Activated CD4-positive, alpha-beta memory T cell treated with anti-CD3 and anti-CD28 coated beads, Interleukin-2, amount 10 ng/mL, durations not matched to agents 7 days and 5 days (primary cell): ENCODE data around the gene CNTNAP4. TPM values are rescaled to one million over a fixed set of nuclear protein-coding genes. Genes with fewer than 3 reads are reported as not detected.

Source experiments
- CTCF ChIA-PET: fragments of 350-600 bp; sonication (Branson Sonifier 250); formaldehyde crosslinking; loops from one replicate; lab custom pipeline; 2021; ENCODE audit warnings: antibody characterized with exemption, inconsistent platforms; lab: Charles Lee
- POLR2A ChIA-PET: fragments of 350-600 bp; sonication (Branson Sonifier 250); formaldehyde crosslinking; loops from one replicate; lab custom pipeline; 2021; ENCODE audit warnings: antibody characterized with exemption; lab: Charles Lee
- DNase-seq: peaks from one replicate; pipeline ENCODE4 v3.0.0-alpha.2; 2020
- H3K27ac Mint-ChIP-seq: one replicate; pipeline ENCODE4 v1.8.0; 2021; ENCODE audit warnings: mild to moderate bottlenecking, mixed read lengths
- H3K27me3 Mint-ChIP-seq: one replicate; pipeline ENCODE4 v1.8.0; 2021; ENCODE audit warnings: mixed read lengths
- H3K36me3 Mint-ChIP-seq: one replicate; pipeline ENCODE4 v1.8.0; 2021; ENCODE audit warnings: low read depth, mixed read lengths
- H3K4me1 Mint-ChIP-seq: one replicate; pipeline ENCODE4 v1.8.0; 2021; ENCODE audit warnings: mixed read lengths
- H3K4me3 Mint-ChIP-seq: one replicate; pipeline ENCODE4 v1.8.0; 2021; ENCODE audit warnings: mild to moderate bottlenecking, mixed read lengths
- H3K9me3 Mint-ChIP-seq: one replicate; pipeline ENCODE4 v1.8.0; 2021; ENCODE audit warnings: mixed read lengths
- total RNA-seq, 2 experiments: library from RNA; stranded (reverse); gene quantifications; one replicate each; pipeline ENCODE4 v1.2.3, GENCODE V29; 2021

Gene CNTNAP4
- total RNA-seq, 2 experiments from 2014 or later = not detected

DNA sequence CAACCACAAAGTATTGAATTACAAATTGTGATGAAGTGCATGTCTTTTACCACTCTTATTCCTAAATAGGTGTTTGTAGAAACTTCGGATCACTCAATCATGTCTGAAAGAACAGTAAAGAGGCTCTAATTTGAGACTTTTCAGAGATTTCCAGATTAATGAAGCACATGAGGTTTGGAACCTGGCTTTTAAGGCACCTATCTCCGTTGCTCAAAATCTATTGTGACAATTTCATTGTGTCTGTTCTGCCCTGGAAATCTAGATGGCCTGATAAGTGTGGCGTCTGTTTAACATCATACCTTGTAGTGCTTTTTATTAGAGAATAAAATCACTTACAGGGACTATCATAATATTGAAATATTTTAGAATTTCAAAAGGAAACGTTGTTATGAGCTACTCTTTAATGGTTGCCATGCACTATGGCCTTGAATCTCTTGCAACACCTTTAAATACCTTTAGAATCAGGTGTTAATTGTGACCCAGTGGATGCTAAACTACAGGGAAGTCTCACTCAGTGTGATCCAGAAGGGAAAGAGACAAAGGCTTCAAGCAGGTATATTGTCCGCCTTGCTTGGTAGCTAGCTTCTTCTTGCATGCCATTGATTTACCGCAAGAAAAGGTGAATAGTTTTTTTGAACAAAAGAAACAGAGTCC is 210.3 kb downstream of the CNTNAP4 start:
- CTCF ChIA-PET = no interaction called here
- Mint-ChIP-seq H3K27ac (no peak overlapping the region), H3K4me1 (no peaks in the 10 kb centered on the region), H3K27me3 (no peaks in the 10 kb centered on the region), H3K9me3 (peaks cover 6% of the 10 kb centered on the region), H3K4me3 (no peak overlapping the region), H3K36me3 (no peaks in the 10 kb centered on the region)
- no peak for DNase-seq
- POLR2A ChIA-PET = no interaction called here

GRCh38 chr16:76488065-76488417 is 210.8 kb downstream of the CNTNAP4 start:
- peaks cover 6% of the 10 kb centered on the region for H3K9me3 Mint-ChIP-seq
- ChIA-PET CTCF (no interaction called here), POLR2A (no interaction called here)
- H3K4me3 Mint-ChIP-seq = no peak overlapping the region
- no peak overlapping the region for H3K27ac Mint-ChIP-seq
- H3K36me3 Mint-ChIP-seq = no peaks in the 10 kb centered on the region
- H3K4me1 Mint-ChIP-seq = no peaks in the 10 kb centered on the region
- no peak for DNase-seq
- no peaks in the 10 kb centered on the region for H3K27me3 Mint-ChIP-seq

- DNase-seq = no peak
- H3K27me3 Mint-ChIP-seq = no peaks in the 10 kb centered on the region
- no peaks in the 10 kb centered on the region for H3K36me3 Mint-ChIP-seq
- POLR2A ChIA-PET = no interaction called here
- peaks cover 4% of the 10 kb centered on the region for H3K9me3 Mint-ChIP-seq
- no peak overlapping the region for H3K4me3 Mint-ChIP-seq
- no peaks in the 10 kb centered on the region for H3K4me1 Mint-ChIP-seq
- H3K27ac Mint-ChIP-seq = no peak overlapping the region
- CTCF ChIA-PET = no interaction called here
Measured at GRCh38 chr16:76490036-76490639, 212.9 kb downstream of the CNTNAP4 start.

DNA sequence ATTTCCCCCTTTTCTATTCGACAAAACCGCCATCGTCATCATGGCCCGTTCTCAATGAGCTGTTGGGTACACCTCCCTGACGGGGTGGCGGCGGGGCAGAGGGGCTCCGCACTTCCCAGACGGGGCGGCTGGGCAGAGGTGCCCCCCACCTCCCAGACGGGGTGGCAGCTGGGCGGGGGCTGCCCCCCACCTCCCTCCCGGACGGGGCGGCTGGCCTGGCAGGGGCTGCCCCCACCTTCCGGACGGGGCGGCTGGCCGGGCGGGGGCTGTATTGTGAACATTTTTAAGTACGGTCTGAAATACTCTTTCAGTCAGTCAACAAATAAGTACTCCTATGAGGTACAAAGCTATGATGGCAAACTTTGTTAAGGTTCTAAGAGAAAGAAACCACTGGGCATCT is 222.8 kb downstream of the CNTNAP4 start:
- ChIA-PET CTCF (no interaction called here), POLR2A (no interaction called here)
- no peaks in the 10 kb centered on the region for H3K4me1 Mint-ChIP-seq
- H3K36me3 Mint-ChIP-seq = no peaks in the 10 kb centered on the region
- H3K27ac Mint-ChIP-seq = no peak overlapping the region
- peaks cover 7% of the 10 kb centered on the region for H3K9me3 Mint-ChIP-seq
- H3K27me3 Mint-ChIP-seq = no peaks in the 10 kb centered on the region
- H3K4me3 Mint-ChIP-seq = no peak overlapping the region
- no peak for DNase-seq

DNA sequence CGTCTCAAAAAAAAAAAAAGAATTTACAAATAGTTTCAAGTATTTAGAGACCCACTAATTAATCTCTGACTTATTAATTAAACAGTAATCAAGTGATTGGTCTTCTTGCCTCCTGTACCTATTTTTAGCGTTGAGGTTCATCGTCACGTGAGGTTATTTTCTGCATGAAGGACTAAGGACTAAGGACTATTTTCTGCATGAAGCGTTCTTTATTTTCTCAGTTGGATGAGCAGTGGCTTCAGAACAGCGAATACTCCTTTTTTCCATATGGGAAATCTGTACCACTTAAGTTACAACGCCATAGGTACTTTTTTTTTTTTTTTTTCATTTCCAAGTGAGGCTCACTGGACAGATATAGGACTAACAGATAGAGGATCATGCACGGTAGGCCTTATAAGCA is 224.9 kb downstream of the CNTNAP4 start:
- Mint-ChIP-seq H3K27me3 (no peaks in the 10 kb centered on the region), H3K9me3 (peaks cover 7% of the 10 kb centered on the region), H3K27ac (no peak overlapping the region), H3K4me3 (no peak overlapping the region), H3K4me1 (no peaks in the 10 kb centered on the region), H3K36me3 (no peaks in the 10 kb centered on the region)
- DNase-seq = no peak
- ChIA-PET CTCF (no interaction called here), POLR2A (no interaction called here)

GRCh38 chr16:76502555-76502954 is 225.4 kb downstream of the CNTNAP4 start:
- POLR2A ChIA-PET = no interaction called here

DNA sequence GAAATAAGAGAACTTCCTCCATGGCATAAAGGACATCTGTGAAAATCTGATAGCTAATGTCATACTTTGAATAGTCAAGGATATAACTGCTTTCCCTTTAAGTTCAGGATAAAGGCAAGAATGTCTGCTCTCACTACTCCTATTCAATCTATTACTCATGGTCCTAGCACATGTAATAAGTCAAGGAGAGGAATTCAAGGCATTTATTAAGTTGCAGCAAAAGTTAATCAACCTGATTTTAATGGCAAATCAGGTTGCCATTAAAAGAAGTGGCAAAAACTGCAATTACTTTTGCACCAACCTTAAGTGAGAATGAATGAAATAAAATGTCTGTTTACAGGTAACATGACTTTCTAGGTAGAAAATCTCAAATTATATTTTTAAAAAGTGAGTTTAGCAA is 225.9 kb downstream of the CNTNAP4 start:
- POLR2A ChIA-PET = no interaction called here
- CTCF ChIA-PET = no interaction called here
- Mint-ChIP-seq H3K27me3 (no peaks in the 10 kb centered on the region), H3K4me1 (no peaks in the 10 kb centered on the region), H3K27ac (no peak overlapping the region), H3K9me3 (peaks cover 7% of the 10 kb centered on the region), H3K36me3 (no peaks in the 10 kb centered on the region), H3K4me3 (no peak overlapping the region)
- DNase-seq = no peak

More at GRCh38 chr16:76502555-76502954, 225.4 kb downstream of the CNTNAP4 start:
- H3K4me1 Mint-ChIP-seq = no peaks in the 10 kb centered on the region
- no peaks in the 10 kb centered on the region for H3K27me3 Mint-ChIP-seq
- H3K4me3 Mint-ChIP-seq = no peak overlapping the region
- DNase-seq = no peak
- CTCF ChIA-PET = no interaction called here
- peaks cover 7% of the 10 kb centered on the region for H3K9me3 Mint-ChIP-seq
- no peak overlapping the region for H3K27ac Mint-ChIP-seq
- H3K36me3 Mint-ChIP-seq = no peaks in the 10 kb centered on the region

GRCh38 chr16:76511203-76511602 is 234.0 kb downstream of the CNTNAP4 start:
- Mint-ChIP-seq H3K4me1 (no peaks in the 10 kb centered on the region), H3K9me3 (peaks cover 2% of the 10 kb centered on the region)

GRCh38 chr16:76518781-76519180 is 241.6 kb downstream of the CNTNAP4 start:
- no peak for DNase-seq
- ChIA-PET CTCF (no interaction called here), POLR2A (no interaction called here)
- H3K36me3 Mint-ChIP-seq = no peaks in the 10 kb centered on the region
- H3K9me3 Mint-ChIP-seq = peaks cover 5% of the 10 kb centered on the region
- H3K27ac Mint-ChIP-seq = no peak overlapping the region
- H3K4me1 Mint-ChIP-seq = no peaks in the 10 kb centered on the region
- H3K27me3 Mint-ChIP-seq = no peaks in the 10 kb centered on the region
- no peak overlapping the region for H3K4me3 Mint-ChIP-seq

More at GRCh38 chr16:76511203-76511602, 234.0 kb downstream of the CNTNAP4 start:
- DNase-seq = no peak
- H3K27me3 Mint-ChIP-seq = no peaks in the 10 kb centered on the region
- POLR2A ChIA-PET = no interaction called here
- CTCF ChIA-PET = no interaction called here
- H3K27ac Mint-ChIP-seq = no peak overlapping the region
- H3K4me3 Mint-ChIP-seq = no peak overlapping the region
- no peaks in the 10 kb centered on the region for H3K36me3 Mint-ChIP-seq

GRCh38 chr16:76524356-76524755 is 247.2 kb downstream of the CNTNAP4 start:
- H3K4me3 Mint-ChIP-seq = no peak overlapping the region
- no peaks in the 10 kb centered on the region for H3K36me3 Mint-ChIP-seq
- peaks cover 10% of the 10 kb centered on the region for H3K9me3 Mint-ChIP-seq
- H3K27ac Mint-ChIP-seq = no peak overlapping the region
- CTCF ChIA-PET = no interaction called here
- no peaks in the 10 kb centered on the region for H3K27me3 Mint-ChIP-seq
- DNase-seq = no peak
- POLR2A ChIA-PET = no interaction called here
- no peaks in the 10 kb centered on the region for H3K4me1 Mint-ChIP-seq

- DNase-seq = no peak
- ChIA-PET CTCF (no interaction called here), POLR2A (no interaction called here)
- H3K27ac Mint-ChIP-seq = no peak overlapping the region
- no peaks in the 10 kb centered on the region for H3K4me1 Mint-ChIP-seq
- peaks cover 10% of the 10 kb centered on the region for H3K9me3 Mint-ChIP-seq
- no peaks in the 10 kb centered on the region for H3K27me3 Mint-ChIP-seq
- H3K4me3 Mint-ChIP-seq = no peak overlapping the region
- H3K36me3 Mint-ChIP-seq = no peaks in the 10 kb centered on the region
Measured at GRCh38 chr16:76524769-76525168, 247.6 kb downstream of the CNTNAP4 start.

- Mint-ChIP-seq H3K4me1 (no peaks in the 10 kb centered on the region), H3K27me3 (no peaks in the 10 kb centered on the region), H3K4me3 (no peak overlapping the region), H3K36me3 (no peaks in the 10 kb centered on the region), H3K27ac (no peak overlapping the region), H3K9me3 (peaks cover 10% of the 10 kb centered on the region)
- CTCF ChIA-PET = no interaction called here
- no peak for DNase-seq
- POLR2A ChIA-PET = no interaction called here
Measured at GRCh38 chr16:76527244-76527643, 250.0 kb downstream of the CNTNAP4 start.

- Mint-ChIP-seq H3K36me3 (no peaks in the 10 kb centered on the region), H3K9me3 (peaks cover 12% of the 10 kb centered on the region), H3K4me3 (no peak overlapping the region), H3K4me1 (no peaks in the 10 kb centered on the region), H3K27me3 (no peaks in the 10 kb centered on the region), H3K27ac (no peak overlapping the region)
- ChIA-PET CTCF (no interaction called here), POLR2A (no interaction called here)
- DNase-seq = no peak
Measured at GRCh38 chr16:76529120-76529519, 251.9 kb downstream of the CNTNAP4 start.

GRCh38 chr16:76531236-76531635 is 254.0 kb downstream of the CNTNAP4 start:
- ChIA-PET CTCF (no interaction called here), POLR2A (no interaction called here)
- no peak for DNase-seq
- H3K4me3 Mint-ChIP-seq = no peak overlapping the region
- H3K27me3 Mint-ChIP-seq = no peaks in the 10 kb centered on the region
- peaks cover 12% of the 10 kb centered on the region for H3K9me3 Mint-ChIP-seq
- H3K27ac Mint-ChIP-seq = no peak overlapping the region
- no peaks in the 10 kb centered on the region for H3K4me1 Mint-ChIP-seq
- no peaks in the 10 kb centered on the region for H3K36me3 Mint-ChIP-seq
